ENCODE measurements around the gene LRCH3. TPM values are rescaled to one million over a fixed set of nuclear protein-coding genes. Genes with fewer than 3 reads are reported as not detected.

The LRCH3 gene
- total RNA-seq = 10 to 100 TPM; 44.4 to 60.5 (median 51.5) TPM

- TF ChIP-seq, protein P1, sequence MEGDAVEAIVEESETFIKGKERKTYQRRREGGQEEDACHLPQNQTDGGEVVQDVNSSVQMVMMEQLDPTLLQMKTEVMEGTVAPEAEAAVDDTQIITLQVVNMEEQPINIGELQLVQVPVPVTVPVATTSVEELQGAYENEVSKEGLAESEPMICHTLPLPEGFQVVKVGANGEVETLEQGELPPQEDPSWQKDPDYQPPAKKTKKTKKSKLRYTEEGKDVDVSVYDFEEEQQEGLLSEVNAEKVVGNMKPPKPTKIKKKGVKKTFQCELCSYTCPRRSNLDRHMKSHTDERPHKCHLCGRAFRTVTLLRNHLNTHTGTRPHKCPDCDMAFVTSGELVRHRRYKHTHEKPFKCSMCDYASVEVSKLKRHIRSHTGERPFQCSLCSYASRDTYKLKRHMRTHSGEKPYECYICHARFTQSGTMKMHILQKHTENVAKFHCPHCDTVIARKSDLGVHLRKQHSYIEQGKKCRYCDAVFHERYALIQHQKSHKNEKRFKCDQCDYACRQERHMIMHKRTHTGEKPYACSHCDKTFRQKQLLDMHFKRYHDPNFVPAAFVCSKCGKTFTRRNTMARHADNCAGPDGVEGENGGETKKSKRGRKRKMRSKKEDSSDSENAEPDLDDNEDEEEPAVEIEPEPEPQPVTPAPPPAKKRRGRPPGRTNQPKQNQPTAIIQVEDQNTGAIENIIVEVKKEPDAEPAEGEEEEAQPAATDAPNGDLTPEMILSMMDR (IDR thresholded peaks at IDR 0.05; ENCODE audit: low read depth) = no peak
Measured at GRCh38 chr3:197791113-197791891, at the start of gene LRCH3. Gene LRCH3 (plus strand): TSS chr3:197791254. CDS start chr3:197791279, 25 bp downstream.

DNA sequence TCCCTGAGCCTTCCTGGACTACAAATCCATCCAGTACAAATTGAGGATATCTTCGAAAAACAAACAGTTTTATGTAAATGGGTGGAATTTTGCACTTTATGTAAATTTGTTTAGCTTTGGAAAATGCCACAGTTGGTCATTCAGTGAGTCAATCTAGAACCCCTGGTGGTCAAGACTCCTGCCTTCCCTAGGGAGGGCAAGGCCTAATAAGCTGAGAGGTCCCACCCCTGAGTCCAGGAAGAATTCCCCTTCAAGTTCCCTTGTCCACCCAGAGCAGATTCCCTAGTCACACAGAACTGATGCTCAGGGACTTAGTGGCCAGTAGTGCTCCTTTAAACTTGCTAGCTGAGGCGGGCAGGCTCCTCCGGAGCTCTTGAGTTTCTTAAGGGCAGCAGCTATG, 48.3 kb upstream of the LRCH3 start:
- TF ChIP-seq, protein P1 (IDR thresholded peaks at IDR 0.05; ENCODE audit: low read depth) = no peak

GRCh38 chr3:197746209-197746608, 44.8 kb upstream of the LRCH3 start:
- TF ChIP-seq, protein P1 (IDR thresholded peaks at IDR 0.05; ENCODE audit: low read depth) = no peak

DNA sequence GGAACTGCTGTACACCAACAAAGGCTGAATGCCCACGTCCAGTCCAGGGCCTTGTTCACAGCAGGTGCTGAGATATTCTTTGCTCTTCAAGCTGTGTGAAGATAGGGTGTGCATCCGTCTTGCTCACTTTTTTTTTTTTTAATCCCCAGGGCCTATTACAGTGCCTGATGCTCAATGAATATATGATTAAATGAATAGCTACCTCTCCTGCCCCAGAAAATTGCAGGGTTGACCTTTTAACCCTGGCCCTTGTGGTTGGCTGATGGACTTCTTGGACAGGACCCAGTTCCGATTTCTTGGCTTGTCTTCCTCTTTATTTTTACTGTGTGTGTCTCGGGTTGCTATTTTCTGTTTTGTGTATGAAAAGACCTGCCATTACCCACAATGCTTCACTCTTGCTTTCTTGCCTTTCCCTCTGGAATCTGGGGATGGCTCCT, 44.2 kb upstream of the LRCH3 start:
- TF ChIP-seq, protein P1 (IDR thresholded peaks at IDR 0.05; ENCODE audit: low read depth) = no peak

- TF ChIP-seq, protein P1 (IDR thresholded peaks at IDR 0.05; ENCODE audit: low read depth) = no peak
Measured at GRCh38 chr3:197748597-197749314, 42.3 kb upstream of the LRCH3 start.

DNA sequence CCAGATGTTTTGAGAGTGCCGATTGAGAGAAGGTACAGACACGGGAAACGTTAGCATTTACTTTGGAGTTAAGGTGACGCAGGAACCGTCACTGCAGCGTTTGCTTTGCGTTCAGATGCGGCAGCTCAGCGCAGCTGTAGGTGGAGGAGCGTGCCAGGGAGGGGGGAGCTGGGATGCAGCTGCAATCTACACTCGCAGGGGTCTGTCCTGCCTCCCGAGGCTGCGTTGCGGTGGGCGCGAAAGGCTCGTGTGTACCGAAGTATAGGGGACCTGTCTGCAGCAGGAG, 41.8 kb upstream of the LRCH3 start:
- TF ChIP-seq, protein P1 (IDR thresholded peaks at IDR 0.05; ENCODE audit: low read depth) = no peak

DNA sequence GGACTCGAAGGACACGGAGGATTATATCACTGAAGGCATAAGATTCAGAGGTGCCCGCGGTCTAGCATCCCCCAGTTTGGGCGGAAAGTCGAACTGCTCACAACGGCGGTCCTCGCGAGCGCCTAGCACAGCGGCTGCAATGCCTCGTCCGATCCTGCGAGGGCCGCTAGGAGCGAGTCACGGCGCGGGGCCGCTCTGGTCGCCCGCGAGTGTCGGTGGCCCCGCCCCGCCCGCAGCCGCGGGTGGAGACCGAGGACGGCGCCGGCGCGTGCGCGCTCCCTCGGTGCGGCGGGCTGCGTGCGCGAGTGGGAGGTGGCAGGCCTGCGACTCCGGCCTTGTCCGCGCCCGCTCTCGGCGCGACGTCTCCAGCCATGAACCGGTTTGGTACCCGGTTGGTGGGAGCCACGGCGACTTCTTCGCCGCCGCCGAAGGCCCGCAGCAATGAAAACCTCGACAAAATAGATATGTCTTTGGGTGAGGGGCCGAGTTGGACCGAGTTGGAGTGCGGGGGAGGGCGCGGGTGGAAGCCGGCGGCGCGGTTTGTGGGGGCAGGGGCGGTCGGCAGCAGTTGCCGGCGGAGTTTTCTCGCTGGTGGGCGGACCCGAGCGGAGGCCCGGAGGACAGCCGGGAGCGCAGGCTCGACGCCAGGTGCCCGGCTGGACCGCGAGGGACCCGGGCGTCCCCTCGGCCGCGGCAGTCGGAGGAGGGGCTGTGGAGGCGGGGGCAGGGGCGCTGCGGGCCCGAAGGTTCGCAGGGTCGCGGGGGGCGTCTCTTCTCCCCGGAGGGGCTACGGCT, 41.3 kb upstream of the LRCH3 start, which contains the start of gene FYTTD1:
TSS of gene FYTTD1 (plus strand) at position 283 of the 795 bp plus-strand sequence. CDS start at position 372, 89 bp downstream.
- TF ChIP-seq, protein P1 (IDR thresholded peaks at IDR 0.05; ENCODE audit: low read depth) = no peak

Measured in subcutaneous adipose tissue (tissue), 4 donors.